Activated CD8-positive, alpha-beta memory T cell treated with anti-CD3 and anti-CD28 coated beads, Interleukin-2, amount 10 ng/mL, durations not matched to agents 7 days and 5 days (primary cell): ENCODE measurements around the gene STAMBP. TPM values are rescaled to one million over a fixed set of nuclear protein-coding genes. Genes with fewer than 3 reads are reported as not detected.

Experiments used
- ATAC-seq: fragments of 150-1000 bp; cut with Tn5 transposase; one replicate; pipeline ENCODE4 v1.10.0; 2021; ENCODE audit warnings: moderate library complexity
- CTCF ChIA-PET: fragments of 350-600 bp; sonication (Branson Sonifier 250); formaldehyde crosslinking; loops from one replicate; lab custom pipeline; 2021; ENCODE audit warnings: antibody characterized with exemption; lab: Charles Lee
- DNase-seq: peaks from one replicate; pipeline ENCODE4 v3.0.0-alpha.2; 2020
- H3K27ac Mint-ChIP-seq: one replicate; pipeline ENCODE4 v1.8.0; 2021; ENCODE audit warnings: mild to moderate bottlenecking, mixed read lengths
- H3K27me3 Mint-ChIP-seq: one replicate; pipeline ENCODE4 v1.8.0; 2021; ENCODE audit warnings: mixed read lengths
- H3K36me3 Mint-ChIP-seq: one replicate; pipeline ENCODE4 v1.8.0; 2021; ENCODE audit warnings: mild to moderate bottlenecking, mixed read lengths
- H3K4me1 Mint-ChIP-seq: one replicate; pipeline ENCODE4 v1.8.0; 2021; ENCODE audit warnings: mixed read lengths
- H3K4me3 Mint-ChIP-seq: one replicate; pipeline ENCODE4 v1.8.0; 2021; ENCODE audit warnings: mild to moderate bottlenecking, moderate library complexity, mixed read lengths
- H3K9me3 Mint-ChIP-seq: one replicate; pipeline ENCODE4 v1.8.0; 2022; ENCODE audit warnings: low read depth, mixed read lengths
- total RNA-seq, 2 experiments: library from RNA; stranded (reverse); gene quantifications; one replicate each; pipeline ENCODE4 v1.2.3, GENCODE V29; 2021

STAMBP gene
- total RNA-seq, 2 experiments from 2014 or later: 42.8 to 58.8 TPM

- Mint-ChIP-seq H3K4me1 (peaks cover 28% of the 10 kb centered on the region), H3K27me3 (no peaks in the 10 kb centered on the region), H3K36me3 (no peaks in the 10 kb centered on the region), H3K27ac (no peak overlapping the region), H3K4me3 (no peak overlapping the region), H3K9me3 (no peaks in the 10 kb centered on the region)
- ATAC-seq (no peak), DNase-seq (no peak)
- CTCF ChIA-PET: interaction anchor here (0.6 to 8.5 kb wide), 41 partner anchors 9 to 765 kb away, joined by 3 to 134 read pairs (median 4); partner anchors contain the start of genes BOLA3 and MOB1A
Observed at GRCh38 chr2:73823916-73824523, 4.7 kb upstream of the STAMBP start.

GRCh38 chr2:73825408-73825807 is 3.4 kb upstream of the STAMBP start:
- no peak for ATAC-seq
- Mint-ChIP-seq H3K4me1 (peaks cover 39% of the 10 kb centered on the region), H3K36me3 (peaks cover 1% of the 10 kb centered on the region), H3K9me3 (no peaks in the 10 kb centered on the region), H3K27me3 (no peaks in the 10 kb centered on the region), H3K4me3 (no peak overlapping the region), H3K27ac (no peak overlapping the region)
- no peak for DNase-seq
- CTCF ChIA-PET: interaction anchor here (0.6 to 8.5 kb wide), 13 partner anchors 13 to 763 kb away, joined by 3 to 134 read pairs (median 9); partner anchors contain the start of genes BOLA3 and MOB1A

GRCh38 chr2:73827018-73827417 is 1.7 kb upstream of the STAMBP start:
- Mint-ChIP-seq H3K4me1 (peaks cover 40% of the 10 kb centered on the region), H3K27me3 (no peaks in the 10 kb centered on the region), H3K36me3 (peaks cover 14% of the 10 kb centered on the region), H3K27ac (no peak overlapping the region), H3K9me3 (no peaks in the 10 kb centered on the region), H3K4me3 (no peak overlapping the region)
- ATAC-seq (no peak), DNase-seq (no peak)
- CTCF ChIA-PET: interaction anchor here (0.8 to 8.5 kb wide), 30 partner anchors 11 to 564 kb away, joined by 3 to 134 read pairs (median 4); partner anchors contain the start of genes BOLA3, MOB1A and TPRKB

- peak overlapping the region; percentile 93 for H3K4me3 Mint-ChIP-seq
- H3K27ac Mint-ChIP-seq: peak overlapping the region; percentile 95
- ATAC-seq (no peak), DNase-seq (no peak)
- H3K27me3 Mint-ChIP-seq: no peaks in the 10 kb centered on the region
- H3K36me3 Mint-ChIP-seq: peaks cover 22% of the 10 kb centered on the region
- peaks cover 3% of the 10 kb centered on the region for H3K9me3 Mint-ChIP-seq
- peaks cover 44% of the 10 kb centered on the region for H3K4me1 Mint-ChIP-seq
- CTCF ChIA-PET: interaction anchor here (0.8 to 8.5 kb wide), 30 partner anchors 11 to 564 kb away, joined by 3 to 134 read pairs (median 4); partner anchors contain the start of genes BOLA3, DGUOK, MOB1A and TPRKB
Observed at GRCh38 chr2:73827660-73828388, 937 bp upstream of the STAMBP start.

- Mint-ChIP-seq H3K27me3 (no peaks in the 10 kb centered on the region), H3K27ac (peak overlapping the region; percentile 95), H3K9me3 (peaks cover 3% of the 10 kb centered on the region), H3K36me3 (peaks cover 25% of the 10 kb centered on the region), H3K4me1 (peaks cover 46% of the 10 kb centered on the region), H3K4me3 (peak overlapping the region; percentile 93)
- DNase-seq: no peak
- no peak for ATAC-seq
- CTCF ChIA-PET: interaction anchor here (0.8 to 8.5 kb wide), 19 partner anchors 10 to 563 kb away, joined by 3 to 134 read pairs (median 5); partner anchors contain the start of genes BOLA3, DGUOK, MOB1A and TPRKB
Observed at GRCh38 chr2:73828389-73828817, 358 bp upstream of the STAMBP start.

GRCh38 chr2:73830871-73831401 is 2.2 kb downstream of the STAMBP start:
- CTCF ChIA-PET: no interaction called here
- no peak for DNase-seq
- peak; percentile 16 for ATAC-seq
- Mint-ChIP-seq H3K27ac (peak overlapping the region; percentile 95), H3K27me3 (no peaks in the 10 kb centered on the region), H3K4me1 (peaks cover 42% of the 10 kb centered on the region), H3K36me3 (peaks cover 39% of the 10 kb centered on the region), H3K4me3 (peak overlapping the region; percentile 93), H3K9me3 (peaks cover 3% of the 10 kb centered on the region)

- no peak overlapping the region for H3K27ac Mint-ChIP-seq
- H3K4me3 Mint-ChIP-seq: no peak overlapping the region
- peaks cover 3% of the 10 kb centered on the region for H3K9me3 Mint-ChIP-seq
- DNase-seq (no peak), ATAC-seq (no peak)
- peaks cover 35% of the 10 kb centered on the region for H3K4me1 Mint-ChIP-seq
- H3K36me3 Mint-ChIP-seq: peaks cover 39% of the 10 kb centered on the region
- CTCF ChIA-PET: interaction anchor here (0.6 to 1.7 kb wide), 2 partner anchors 10 to 296 kb away, joined by 3 to 5 read pairs; no protein-coding TSS in a partner anchor
- H3K27me3 Mint-ChIP-seq: no peaks in the 10 kb centered on the region
Observed at GRCh38 chr2:73832930-73833329, 4.2 kb downstream of the STAMBP start.

GRCh38 chr2:73836141-73836943 is 7.6 kb downstream of the STAMBP start:
- DNase-seq (no peak), ATAC-seq (no peak)
- CTCF ChIA-PET: no interaction called here
- Mint-ChIP-seq H3K27ac (no peak overlapping the region), H3K4me1 (peaks cover 12% of the 10 kb centered on the region), H3K9me3 (peaks cover 3% of the 10 kb centered on the region), H3K4me3 (no peak overlapping the region), H3K36me3 (peaks cover 36% of the 10 kb centered on the region), H3K27me3 (no peaks in the 10 kb centered on the region)

GRCh38 chr2:73837847-73838585 is 9.3 kb downstream of the STAMBP start:
- DNase-seq (no peak), ATAC-seq (no peak)
- Mint-ChIP-seq H3K27ac (no peak overlapping the region), H3K4me3 (no peak overlapping the region), H3K27me3 (no peaks in the 10 kb centered on the region), H3K4me1 (peaks cover 11% of the 10 kb centered on the region), H3K36me3 (peaks cover 29% of the 10 kb centered on the region), H3K9me3 (no peaks in the 10 kb centered on the region)
- CTCF ChIA-PET: interaction anchor here (0.6 to 2.0 kb wide), 3 partner anchors 9 to 14 kb away, joined by 3 to 7 read pairs (median 3); partner anchors contain the start of gene STAMBP

- DNase-seq (no peak), ATAC-seq (no peak)
- H3K36me3 Mint-ChIP-seq: peaks cover 24% of the 10 kb centered on the region
- no peaks in the 10 kb centered on the region for H3K9me3 Mint-ChIP-seq
- H3K27ac Mint-ChIP-seq: no peak overlapping the region
- no peak overlapping the region for H3K4me3 Mint-ChIP-seq
- peaks cover 11% of the 10 kb centered on the region for H3K4me1 Mint-ChIP-seq
- CTCF ChIA-PET: interaction anchor here (0.6 to 2.0 kb wide), 3 partner anchors 8 to 15 kb away, joined by 3 to 7 read pairs (median 3); partner anchors contain the start of gene STAMBP
- H3K27me3 Mint-ChIP-seq: no peaks in the 10 kb centered on the region
Observed at GRCh38 chr2:73838889-73839534, 10.3 kb downstream of the STAMBP start.

- DNase-seq (no peak), ATAC-seq (no peak)
- no peaks in the 10 kb centered on the region for H3K27me3 Mint-ChIP-seq
- no peaks in the 10 kb centered on the region for H3K9me3 Mint-ChIP-seq
- CTCF ChIA-PET: interaction anchor here (2.0 kb wide), 1 partner anchor 16 kb away, joined by 7 read pairs; no protein-coding TSS in a partner anchor
- no peak overlapping the region for H3K27ac Mint-ChIP-seq
- H3K4me3 Mint-ChIP-seq: no peak overlapping the region
- H3K4me1 Mint-ChIP-seq: peaks cover 11% of the 10 kb centered on the region
- H3K36me3 Mint-ChIP-seq: peaks cover 25% of the 10 kb centered on the region
Observed at GRCh38 chr2:73839653-73840411, 11.1 kb downstream of the STAMBP start.
